ENCODE measurements around the gene IFNA10. TPM values are rescaled to one million over a fixed set of nuclear protein-coding genes. Genes with fewer than 3 reads are reported as not detected.
"Not testable (repeated sequence)": the region's sequence is repeated elsewhere in the genome, so short reads cannot be mapped to it uniquely, and the experiment has no call there.

The IFNA10 gene
- total and polyA plus RNA-seq, 2 of the 8 experiments (the other 6 are each of a cell fraction or from before 2014, with no cell fraction given): not detected

GRCh38 chr9:21236360-21236714 lies 29.4 kb upstream of the IFNA10 start:
- H3K4me1 ChIP-seq (replicated peaks in 1 of 4; ENCODE audit: control insufficient read depth in 3 of 4, insufficient read depth in 4 of 4, low read length in 3 of 4); H3K79me1 ChIP-seq (ENCODE audit: low read depth, low read length); H3K14ac ChIP-seq (ENCODE audit: insufficient read length); H4K20me1 ChIP-seq (replicated peaks in 1 of 2; ENCODE audit: control insufficient read depth in 1 of 2, insufficient read depth in 2 of 2, low read length in 2 of 2); FAIRE-seq; H3K18ac ChIP-seq (ENCODE audit: extremely low read depth, low read length); H2BK20ac ChIP-seq (ENCODE audit: low read length); H4K8ac ChIP-seq (ENCODE audit: extremely low read depth, insufficient read depth, low read length); H3K27me3 ChIP-seq (replicated peaks in 1 of 4; ENCODE audit: control insufficient read depth in 3 of 4, extremely low read depth in 1 of 4, insufficient read depth in 3 of 4, low read length in 3 of 4); POLR2A ChIA-PET (ENCODE audit: partially characterized antibody); H3K23ac ChIP-seq (ENCODE audit: insufficient read length); H2AK5ac ChIP-seq (ENCODE audit: low read depth, low read length); H3K27ac ChIP-seq (ENCODE audit: low read depth, low read length); H2BK15ac ChIP-seq (ENCODE audit: low read length); DNase-seq (ENCODE audit: low read depth in 1 of 2, low spot score in 2 of 2); H3K36me3 ChIP-seq (ENCODE audit: control insufficient read depth in 2 of 4, insufficient read depth in 4 of 4, low read length in 3 of 4); H4K5ac ChIP-seq (ENCODE audit: insufficient read length, low read depth, low read length); H3K9ac ChIP-seq (replicated peaks in 1 of 4; ENCODE audit: extremely low read depth in 1 of 4, low read depth in 3 of 4, low read length in 3 of 4); H2BK120ac ChIP-seq (replicated peaks; ENCODE audit: low read depth, low read length); H3K4me2 ChIP-seq (ENCODE audit: insufficient read depth in 1 of 2, low read depth in 2 of 2, low read length in 2 of 2); H3K79me2 ChIP-seq (ENCODE audit: control insufficient read depth in 1 of 2, insufficient read depth in 2 of 2, low read length in 2 of 2); H3K9me3 ChIP-seq (ENCODE audit: insufficient read depth in 2 of 2, low read depth in 1 of 2, low read length in 1 of 2); H4K91ac ChIP-seq (replicated peaks; ENCODE audit: insufficient read length, low read length); H3K4me3 ChIP-seq (ENCODE audit: extremely low read depth in 1 of 4, insufficient read depth in 2 of 4, low read depth in 3 of 4, low read length in 4 of 4); H2BK5ac ChIP-seq (ENCODE audit: low read depth, low read length); H3K4ac ChIP-seq (replicated peaks; ENCODE audit: insufficient read length, low read depth, low read length); H2BK12ac ChIP-seq (ENCODE audit: low read depth, low read length); H2AFZ ChIP-seq (ENCODE audit: low read length); H3K56ac ChIP-seq (replicated peaks; ENCODE audit: insufficient read length, low read depth, low read length); H3K23me2 ChIP-seq (ENCODE audit: low read depth, low read length): not testable (repeated sequence)
- 26% methylated on average over 1 of the region's 1 CpG; no CpG with 5 or more reads in 1 of the 2 experiments for WGBS, 2 experiments (ENCODE audit: extremely low coverage in 1 of 2, insufficient coverage in 1 of 2, insufficient read length in 1 of 2, insufficient replicate concordance in 2 of 2, low coverage in 1 of 2, low lambda C conversion rate in 2 of 2, missing lambda C conversion rate in 1 of 2)
- CTCF ChIA-PET (ENCODE audit: partially characterized antibody): interaction anchor here (0.5 to 3.0 kb wide), 32 partner anchors 14 to 575 kb away, joined by 3 to 31 read pairs (median 4); no protein-coding TSS in a partner anchor

All from H1 (cell line).